Mammary epithelial cell (primary cell): ENCODE measurements around the gene ADGRD1.

Experiments used
- CTCF ChIP-seq, 2 donors: IDR thresholded peaks in 1 of 2; conservative IDR thresholded peaks in 1 of 2; 2 replicates each; pipeline ENCODE4 v1.5.1; 2011 to 2012; ENCODE audit warnings: inconsistent platforms in 2 of 2, low read length in 2 of 2, mild to moderate bottlenecking in 2 of 2, control low read depth in 1 of 2, low read depth in 1 of 2; ENCODE audit not compliant: insufficient read depth in 1 of 2; ENCODE audit errors: extremely low read depth in 1 of 2
- EZH2 ChIP-seq: IDR thresholded peaks from 2 replicates; pipeline ENCODE4 v1.6.1; 2012; ENCODE audit warnings: low read length, inconsistent platforms, borderline replicate concordance

GRCh38 chr12:131076791-131077747 is 123.4 kb downstream of the ADGRD1 start:
- TF ChIP-seq CTCF (conservative IDR thresholded peaks at IDR 0.05 in 1 of 2, IDR thresholded peaks at IDR 0.05 in 1 of 2; ENCODE audit: extremely low read depth in 1 of 2, insufficient read depth in 1 of 2, low read depth in 1 of 2, low read length in 2 of 2) (no peak), EZH2 (no peak)
